HepG2 (cell line): ENCODE data around the gene ESPN.
A peak's percentile ranks its signal among the peaks of the same experiment; 100 is the strongest.

Experiments
- ARNT ChIP-seq: fragments of 450-650 bp; IDR thresholded peaks from 2 replicates; pipeline ENCODE4 v1.6.1; 2017
- BRCA1 ChIP-seq: sonication (generic); formaldehyde crosslinking; IDR thresholded peaks from 2 replicates; pipeline ENCODE4 v1.4.0; 2020; ENCODE audit warnings: missing genetic modification reagents
- FOXP1 ChIP-seq, 2 experiments: fragments of 450-650 bp in 1 of 2; IDR thresholded peaks; 2 replicates each; pipeline ENCODE4 v1.6.1; 2017 to 2018; ENCODE audit warnings: antibody characterized with exemption in 1 of 2
- HDAC6 ChIP-seq: fragments of 200-600 bp; sonication (generic); IDR thresholded peaks from 2 replicates; pipeline ENCODE4 v1.7.0; 2017; ENCODE audit warnings: mild to moderate bottlenecking, antibody characterized with exemption, low read length, low read depth
- MAZ ChIP-seq, 2 experiments: sonication (generic) in 1 of 2; formaldehyde crosslinking in 1 of 2; IDR thresholded peaks; 2 replicates each; pipeline versions ENCODE4 v1.5.0 to v1.6.1; 2012 to 2020; ENCODE audit warnings: low read depth in 2 of 2, mild to moderate bottlenecking in 2 of 2, borderline replicate concordance in 1 of 2, improper control_type of control experiment in 1 of 2, low read length in 1 of 2, missing genetic modification reagents in 1 of 2, moderate library complexity in 1 of 2
- SMARCE1 ChIP-seq: fragments of 450-650 bp; IDR thresholded peaks from 2 replicates; pipeline ENCODE4 v1.6.1; 2017; ENCODE audit warnings: borderline replicate concordance
- STAT5B ChIP-seq: sonication (generic); formaldehyde crosslinking; IDR thresholded peaks from 2 replicates; pipeline ENCODE4 v1.4.0; 2020; ENCODE audit warnings: missing genetic modification reagents
- TAF1 ChIP-seq: sonication (generic); formaldehyde crosslinking; IDR thresholded peaks from 2 replicates; pipeline ENCODE4 v1.4.0; 2020; ENCODE audit warnings: missing genetic modification reagents
- U2AF2 ChIP-seq: fragments of 200-400 bp; formaldehyde crosslinking; IDR thresholded peaks from 2 replicates; pipeline ENCODE4 v1.6.1; 2017; ENCODE audit warnings: low read depth, mild to moderate bottlenecking, low read length
- ZNF441 ChIP-seq: sonication (generic); formaldehyde crosslinking; IDR thresholded peaks from 2 replicates; pipeline ENCODE4 v1.7.0; 2021; ENCODE audit warnings: missing genetic modification reagents, borderline replicate concordance
- ZNF761 ChIP-seq: sonication (generic); formaldehyde crosslinking; conservative IDR thresholded peaks from 2 replicates; pipeline ENCODE4 v1.4.0; 2020; ENCODE audit warnings: mild to moderate bottlenecking, missing genetic modification reagents
- TF ChIP-seq, protein P1 (sequence below): sonication (generic); formaldehyde crosslinking; IDR thresholded peaks from 2 replicates; pipeline ENCODE4 v1.5.0; 2020; ENCODE audit warnings: mild to moderate bottlenecking, missing genetic modification reagents, moderate library complexity

DNA sequence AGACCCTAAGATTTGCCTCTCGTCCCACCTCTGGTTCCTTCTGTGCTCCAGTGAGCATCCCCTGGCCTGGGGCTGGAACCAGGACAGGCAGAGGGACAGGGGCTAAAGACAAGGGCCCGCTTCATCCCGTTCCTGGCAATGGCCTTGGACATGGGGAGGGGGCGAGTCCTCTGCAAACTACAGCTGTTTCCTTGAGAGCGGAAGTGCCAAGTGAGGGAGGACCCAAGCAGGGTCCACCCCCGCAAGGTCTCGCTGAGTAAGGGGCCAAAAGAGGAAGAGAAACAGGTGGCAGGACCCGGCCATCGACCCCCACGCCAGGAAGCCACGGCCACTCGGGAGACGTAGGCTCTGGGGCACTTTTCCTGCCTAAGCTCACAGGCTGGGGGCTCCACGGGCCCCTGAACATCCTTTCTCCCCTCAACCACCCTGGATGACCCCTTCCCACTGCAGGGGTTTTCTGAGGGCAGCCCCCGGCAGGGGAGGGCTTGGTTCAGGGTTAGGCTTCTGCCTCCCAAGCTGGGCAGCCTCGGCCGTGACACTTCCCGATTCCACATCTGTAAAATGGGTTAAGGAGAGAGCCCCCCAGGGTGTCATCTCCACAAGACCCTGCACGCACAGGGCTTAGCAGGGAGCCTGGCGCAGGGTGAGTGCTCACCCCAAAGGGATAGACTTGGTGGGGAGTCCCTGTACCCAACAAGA lies 84.8 kb downstream of the ESPN start:
- TF ChIP-seq ZNF441 (CRISPR knock-in tag) (no peak), U2AF2 (no peak), STAT5B (no peak), ARNT (no peak), TAF1 (CRISPR knock-in tag) (no peak), HDAC6 (no peak), MAZ (IDR thresholded peaks at IDR 0.05; ENCODE audit: borderline replicate concordance, low read depth, low read length) (no peak), MAZ (CRISPR knock-in tag; IDR thresholded peaks at IDR 0.05; ENCODE audit: low read depth) (0 out of 2 replicates have a peak, but pooled peaks have one; percentile 35), ZNF761 (CRISPR knock-in tag) (no peak), BRCA1 (CRISPR knock-in tag) (no peak), SMARCE1 (no peak), FOXP1 (IDR thresholded peaks at IDR 0.05) (no peak), FOXP1 (CRISPR knock-in tag; IDR thresholded peaks at IDR 0.05) (no peak)
- TF ChIP-seq, protein P1, sequence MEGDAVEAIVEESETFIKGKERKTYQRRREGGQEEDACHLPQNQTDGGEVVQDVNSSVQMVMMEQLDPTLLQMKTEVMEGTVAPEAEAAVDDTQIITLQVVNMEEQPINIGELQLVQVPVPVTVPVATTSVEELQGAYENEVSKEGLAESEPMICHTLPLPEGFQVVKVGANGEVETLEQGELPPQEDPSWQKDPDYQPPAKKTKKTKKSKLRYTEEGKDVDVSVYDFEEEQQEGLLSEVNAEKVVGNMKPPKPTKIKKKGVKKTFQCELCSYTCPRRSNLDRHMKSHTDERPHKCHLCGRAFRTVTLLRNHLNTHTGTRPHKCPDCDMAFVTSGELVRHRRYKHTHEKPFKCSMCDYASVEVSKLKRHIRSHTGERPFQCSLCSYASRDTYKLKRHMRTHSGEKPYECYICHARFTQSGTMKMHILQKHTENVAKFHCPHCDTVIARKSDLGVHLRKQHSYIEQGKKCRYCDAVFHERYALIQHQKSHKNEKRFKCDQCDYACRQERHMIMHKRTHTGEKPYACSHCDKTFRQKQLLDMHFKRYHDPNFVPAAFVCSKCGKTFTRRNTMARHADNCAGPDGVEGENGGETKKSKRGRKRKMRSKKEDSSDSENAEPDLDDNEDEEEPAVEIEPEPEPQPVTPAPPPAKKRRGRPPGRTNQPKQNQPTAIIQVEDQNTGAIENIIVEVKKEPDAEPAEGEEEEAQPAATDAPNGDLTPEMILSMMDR (CRISPR knock-in tag): no peak
